GM12878 (cell line): ENCODE measurements around the gene TRIM28. TPM values are rescaled to one million over a fixed set of nuclear protein-coding genes. Genes with fewer than 3 reads are reported as not detected.

Experiments used
- ATAC-seq: fragments of 200-7000 bp; cut with Tn5 transposase; 3 replicates; pipeline ENCODE4 v1.9.1; 2020; ENCODE audit warnings: mild to moderate bottlenecking, moderate library complexity
- BruUV-seq: library from RNA; stranded (reverse); fragments of 400-500 nt; replicated peaks from 2 replicates; lab custom pipeline; 2021; lab: Mats Ljungman, UMichigan
- CTCF ChIA-PET: fragments of 300-600 bp; sonication (Branson Sonifier 250); formaldehyde crosslinking; extraction: SDS; loops from one replicate; lab custom pipeline; 2021; ENCODE audit warnings: inconsistent platforms; lab: Yijun Ruan, JAX
- POLR2A ChIA-PET: fragments of 350-600 bp; formaldehyde crosslinking; extraction: SDS; loops from one replicate; lab custom pipeline; 2021; ENCODE audit warnings: inconsistent platforms; lab: Charles Lee
- RAD21 ChIA-PET: fragments of 300-600 bp; sonication (Branson Sonifier 250); formaldehyde crosslinking; loops from one replicate; lab custom pipeline; 2023; ENCODE audit warnings: antibody characterized with exemption; ENCODE audit not compliant: unreplicated experiment; lab: Charles Lee
- SMC1A ChIA-PET: fragments of 300-600 bp; sonication (Branson Sonifier 250); formaldehyde crosslinking; loops from one replicate; lab custom pipeline; 2023; ENCODE audit not compliant: unreplicated experiment, uncharacterized antibody; lab: Charles Lee
- DNase-seq: peaks from one replicate; pipeline ENCODE4 v3.0.0-alpha.2; 2011; ENCODE audit warnings: low read depth, low spot score
- FAIRE-seq: peaks from 3 replicates; lab custom pipeline; 2011; peaks lifted over from hg19 to GRCh38; lab: Jason Lieb, UNC
- H2AFZ ChIP-seq: 2 replicates; pipeline ENCODE4 v1.6.0; 2011; ENCODE audit warnings: low read depth, low read length, control low read depth; ENCODE audit not compliant: control insufficient read depth
- H3K27ac ChIP-seq: 2 replicates; pipeline ENCODE4 v1.5.1; 2011; ENCODE audit warnings: control low read depth; ENCODE audit not compliant: control insufficient read depth, insufficient read depth
- H3K27me3 ChIP-seq, 2 experiments: replicated peaks in 1 of 2; 2 replicates each; pipeline versions ENCODE4 v1.6.0 to v1.6.1; 2011; ENCODE audit warnings: low read length in 1 of 2; ENCODE audit not compliant: control insufficient read depth in 2 of 2, insufficient read depth in 2 of 2
- H3K36me3 ChIP-seq, 2 experiments: 2 replicates each; pipeline ENCODE4 v1.5.1; 2011; ENCODE audit warnings: low read length in 1 of 2; ENCODE audit not compliant: control insufficient read depth in 2 of 2, insufficient read depth in 2 of 2
- H3K4me1 ChIP-seq: 2 replicates; pipeline ENCODE4 v1.6.1; 2011; ENCODE audit warnings: mild to moderate bottlenecking, low read length, moderate library complexity, mixed read lengths; ENCODE audit not compliant: control insufficient read depth, insufficient read depth
- H3K4me2 ChIP-seq: 2 replicates; pipeline ENCODE4 v1.6.0; 2011; ENCODE audit warnings: control low read depth; ENCODE audit not compliant: control insufficient read depth, insufficient read depth
- H3K4me3 ChIP-seq: fragments of 200-600 bp; sonication (generic); 2 replicates; pipeline ENCODE4 v1.5.1; 2016
- H3K79me2 ChIP-seq: 2 replicates; pipeline ENCODE4 v1.6.0; 2011; ENCODE audit warnings: low read length; ENCODE audit not compliant: control insufficient read depth, insufficient read depth
- H3K9ac ChIP-seq: 2 replicates; pipeline ENCODE4 v1.8.0; 2011; ENCODE audit warnings: low read length, control low read depth, mixed read lengths; ENCODE audit not compliant: control insufficient read depth, insufficient read depth
- H3K9me3 ChIP-seq: replicated peaks from 3 replicates; pipeline ENCODE4 v1.5.1; 2011; ENCODE audit warnings: mild to moderate bottlenecking, low read length; ENCODE audit not compliant: control insufficient read depth, insufficient read depth
- H4K20me1 ChIP-seq: 2 replicates; pipeline ENCODE4 v1.6.0; 2011; ENCODE audit not compliant: control insufficient read depth, insufficient read depth
- BACH1 ChIP-seq: fragments of 450-650 bp; IDR thresholded peaks from 2 replicates; pipeline ENCODE4 v1.6.1; 2017; ENCODE audit warnings: mild to moderate bottlenecking, borderline replicate concordance
- BCL11A ChIP-seq: IDR thresholded peaks from 2 replicates; pipeline ENCODE4 v1.6.1; 2011; ENCODE audit warnings: low read depth, low read length
- CBX5 ChIP-seq: sonication (generic); IDR thresholded peaks from 2 replicates; pipeline ENCODE4 v1.6.1; 2016; ENCODE audit warnings: low read depth, moderate library complexity, mild to moderate bottlenecking, inconsistent platforms
- CHD1 ChIP-seq: IDR thresholded peaks from 2 replicates; pipeline ENCODE4 v1.6.1; 2012; ENCODE audit warnings: low read depth, low read length, improper control_type of control experiment
- CUX1 ChIP-seq: IDR thresholded peaks from 2 replicates; pipeline ENCODE4 v1.6.1; 2012; ENCODE audit warnings: improper control_type of control experiment, low read depth, low read length; ENCODE audit not compliant: insufficient replicate concordance
- GABPA ChIP-seq: IDR thresholded peaks from 2 replicates; pipeline ENCODE4 v1.6.1; 2014; ENCODE audit warnings: antibody characterized with exemption, low read depth, mild to moderate bottlenecking, inconsistent platforms
- HSF1 ChIP-seq: fragments of 150-350 bp; IDR thresholded peaks from 2 replicates; pipeline ENCODE4 v1.6.1; 2014; ENCODE audit warnings: mild to moderate bottlenecking, low read depth, low read length
- IRF3 ChIP-seq: fragments of 450-650 bp; IDR thresholded peaks from 2 replicates; pipeline ENCODE4 v1.6.1; 2014; ENCODE audit warnings: mild to moderate bottlenecking
- NKRF ChIP-seq: fragments of 450-650 bp; conservative IDR thresholded peaks from 2 replicates; pipeline ENCODE4 v1.6.1; 2017; ENCODE audit warnings: mild to moderate bottlenecking, moderate library complexity
- SMAD1 ChIP-seq: fragments of 450-650 bp; IDR thresholded peaks from 2 replicates; pipeline ENCODE4 v1.6.1; 2018; ENCODE audit warnings: mild to moderate bottlenecking, low read depth; ENCODE audit not compliant: partially characterized antibody
- SMAD5 ChIP-seq: IDR thresholded peaks from 2 replicates; pipeline ENCODE4 v1.6.1; 2016; ENCODE audit warnings: antibody characterized with exemption, low read depth
- SREBF2 ChIP-seq: IDR thresholded peaks from 2 replicates; pipeline ENCODE4 v1.6.1; 2012; ENCODE audit warnings: mild to moderate bottlenecking, low read length
- WGBS: methylation state at CpG from one replicate; pipeline ENCODE4 v1.1.6; 2016; ENCODE audit warnings: low lambda C conversion rate; ENCODE audit not compliant: insufficient replicate concordance, insufficient coverage; ENCODE audit errors: missing lambda C conversion rate; 5-methylcytosine and 5-hydroxymethylcytosine counted together
- in situ Hi-C: fragments of 300-500 bp; cut with MboI; formaldehyde crosslinking; loops from 9 replicates; pipeline ENCODE4 v1.14.3; 2018; ENCODE audit warnings: mixed read lengths
- intact Hi-C: fragments of 100-400 bp; cut with micrococcal nuclease; formaldehyde crosslinking; loops from one replicate; pipeline ENCODE4 v1.14.2; 2022; ENCODE audit not compliant: unreplicated experiment
- polyA plus RNA-seq, 11 experiments: library from polyadenylated mRNA; depleted of rRNA in 4 of 11; unstranded in 6 of 11; stranded (reverse) in 5 of 11; fragments of >200 nt; fragmentation: Nextera tagmentation in 4 of 11; fragmentation: Illumina TruSeq in 1 of 11; extraction: Ambion mirVana in 4 of 11; extraction: Trizol in 1 of 11; gene quantifications; 1 replicate in 1 of 11; 2 replicates in 10 of 11; pipeline versions ENCODE4 v1.2.1 to v1.2.3, GENCODE V29; 2011 to 2016; ENCODE audit warnings: inconsistent platforms in 2 of 11, missing spikeins in 2 of 11, low read depth in 1 of 11
- total RNA-seq, 4 experiments: library from RNA; depleted of rRNA in 3 of 4; stranded (reverse); fragments of >200 nt in 3 of 4; fragmentation: Illumina TruSeq in 1 of 4; extraction: Trizol in 1 of 4; gene quantifications; 2 replicates each; pipeline versions ENCODE4 v1.2.1 to v1.2.3, GENCODE V29; 2013 to 2021

TRIM28 gene
- total and polyA plus RNA-seq, 10 of the 15 experiments (the other 5 are each of a cell fraction or from before 2014, with no cell fraction given), result 5.0 to 650 (median 296) TPM

- POLR2A ChIA-PET, result interaction anchor here (0.9 to 4.7 kb wide), 9 partner anchors 11 to 71 kb away, joined by 3 to 46 read pairs (median 8); partner anchors contain the start of genes MZF1, TRIM28 and ZBTB45
- intact Hi-C loops, result loop anchor here (1.0 to 2.0 kb wide), 2 partner anchors 13 to 45 kb away; no protein-coding TSS in a partner anchor
- Histone ChIP-seq H3K36me3 (peaks cover 5% of the 10 kb centered on the region in 2 experiments; a peak in 3 of 4 replicates), H3K4me3 (peak overlapping the region; percentile 89), H3K4me2 (peak overlapping the region; percentile 88), H3K27ac (peak overlapping the region; percentile 96), H3K9me3 (no peaks in the 10 kb centered on the region), H3K79me2 (peaks cover 35% of the 10 kb centered on the region), H3K9ac (peak overlapping the region; percentile 93), H3K4me1 (peaks cover 46% of the 10 kb centered on the region), H2AFZ (no peak overlapping the region; the same call in 1 of the 2 replicates), H3K27me3 (no peaks in the 10 kb centered on the region), H4K20me1 (no peaks in the 10 kb centered on the region)
- SMC1A ChIA-PET, result interaction anchor here (0.6 to 1.9 kb wide), 4 partner anchors 13 to 197 kb away, joined by 3 to 10 read pairs (median 4); partner anchors contain the start of gene ZBTB45
- DNase-seq, result peak; percentile 76
- RAD21 ChIA-PET, result interaction anchor here (0.6 to 1.6 kb wide), 6 partner anchors 15 to 39 kb away, joined by 3 to 5 read pairs (median 4); partner anchors contain the start of gene ZBTB45
- BruUV-seq, result TSS peak; percentile 69
- FAIRE-seq, result no peak
- CTCF ChIA-PET, result interaction anchor here (0.6 to 2.4 kb wide), 5 partner anchors 13 to 657 kb away, joined by 3 to 14 read pairs (median 5); partner anchors contain the start of gene ZBTB45
- under 1% methylated on average over 33 of the region's 33 CpGs for WGBS
- in situ Hi-C loops, result no loop called here
- peak; percentile 63 for ATAC-seq
- TF ChIP-seq CUX1 (peak; percentile 50), SMAD1 (peak; percentile 69), SMAD5 (peak; percentile 65), CBX5 (no peak), BACH1 (0 out of 2 replicates have a peak, but pooled peaks have one; percentile 12), NKRF (peak; percentile 81), BCL11A (no peak), CHD1 (peak; percentile 93; the same call in 1 of the 2 replicates), SREBF2 (no peak), IRF3 (0 out of 2 replicates have a peak, but pooled peaks have one; percentile 7), HSF1 (no peak), GABPA (no peak)
These were observed 15.6 kb downstream of the TRIM28 start for GRCh38 chr19:58559275-58560006.
